ENCODE results near the gene PAQR4. TPM values are rescaled to one million over a fixed set of nuclear protein-coding genes. Genes with fewer than 3 reads are reported as not detected.

The PAQR4 gene
- total and polyA plus RNA-seq, 2 of the 13 experiments (the other 11 are each of a cell fraction or from before 2014, with no cell fraction given) = 15.9 to 24.8 TPM

- peak within 1 kb of the TSS; percentile 86 to 95 (median 88) for H3K4me3 ChIP-seq (replicated peaks in 1 of 3; ENCODE audit: insufficient read depth in 1 of 3, low read depth in 2 of 3, low read length in 3 of 3)
- H3K9me3 ChIP-seq (ENCODE audit: low read length) = no peaks in the 10 kb centered on the region
- no peak for FAIRE-seq
- H3K9ac ChIP-seq (ENCODE audit: insufficient read depth, low read depth, low read length) = peak within 1 kb of the TSS; percentile 94
- POLR2A ChIA-PET = interaction anchor here (0.7 to 3.9 kb wide), 19 partner anchors 8 to 229 kb away, joined by 3 to 48 read pairs (median 6); partner anchors contain the start of genes FLYWCH1, FLYWCH2, HCFC1R1 and KREMEN2
- H2AFZ ChIP-seq (ENCODE audit: low read length) = no peak within 1 kb of the TSS
- DNase-seq (ENCODE audit: low spot score) = peak; percentile 73
- CTCF ChIA-PET (ENCODE audit: low intra/inter-chr PET ratio, low total read pairs) = no interaction called here
- peak within 1 kb of the TSS; percentile 87 for H3K27ac ChIP-seq (ENCODE audit: extremely low read length, insufficient read depth, low read length)
- H4K20me1 ChIP-seq (ENCODE audit: insufficient read depth, low read length) = no peaks in the 10 kb centered on the region
- 16% methylated on average over 8 of the region's 91 CpGs for WGBS (ENCODE audit: low lambda C conversion rate)
- BruUV-seq (replicated peaks) = TSS peak; percentile 88
- peak; percentile 83 for ATAC-seq
- H3K36me3 ChIP-seq (replicated peaks in 1 of 2; ENCODE audit: control insufficient read depth in 1 of 2, insufficient read depth in 2 of 2, low read length in 2 of 2) = peaks cover 2 to 9% of the 10 kb centered on the region in 2 experiments; a peak in 2 of 5 replicates
- H3K79me2 ChIP-seq (ENCODE audit: insufficient read depth, low read length) = peaks cover 8% of the 10 kb centered on the region
- peak within 1 kb of the TSS; percentile 96 for H3K4me2 ChIP-seq (ENCODE audit: low read depth, low read length)
- intact Hi-C loops (cut with micrococcal nuclease; ENCODE audit: unreplicated experiment) (no loop called here), in situ Hi-C loops (cut with HindIII; ENCODE audit: extremely low pct_ligation_motif_present, low pct_unique_long_range_greater_than_20kb) (no loop called here)
- H3K27me3 ChIP-seq (ENCODE audit: control insufficient read depth in 1 of 2, insufficient read depth in 2 of 2, low read length in 2 of 2) = peaks cover 1 to 11% of the 10 kb centered on the region in 2 experiments; a peak in 4 of 5 replicates
- H3K4me1 ChIP-seq (ENCODE audit: insufficient read depth, low read length) = peaks cover 26% of the 10 kb centered on the region
- TF ChIP-seq ELF1 (CRISPR knock-in tag; IDR thresholded peaks at IDR 0.05) (peak; percentile 68), ZMYM2 (CRISPR knock-in tag; IDR thresholded peaks at IDR 0.05) (no peak), MIER3 (CRISPR knock-in tag; IDR thresholded peaks at IDR 0.05; ENCODE audit: borderline replicate concordance) (no peak), ERF (CRISPR knock-in tag; IDR thresholded peaks at IDR 0.05) (no peak; the same call in 1 of the 2 replicates), ADNP (CRISPR knock-in tag; IDR thresholded peaks at IDR 0.05) (no peak), ELF4 (CRISPR knock-in tag; IDR thresholded peaks at IDR 0.05; ENCODE audit: borderline replicate concordance) (peak; percentile 69; the same call in 1 of the 2 replicates), KAT2B (IDR thresholded peaks at IDR 0.05; ENCODE audit: borderline replicate concordance, low read depth, low read length) (no peak), ZNF563 (CRISPR knock-in tag; IDR thresholded peaks at IDR 0.05) (no peak), ZNF891 (CRISPR knock-in tag; IDR thresholded peaks at IDR 0.05) (no peak), SSRP1 (CRISPR knock-in tag; IDR thresholded peaks at IDR 0.05) (no peak), ZNF282 (IDR thresholded peaks at IDR 0.05; ENCODE audit: partially characterized antibody) (no peak), PCBP2 (optimal IDR thresholded peaks at IDR 0.05; ENCODE audit: low read depth, low read length, poor library complexity, severe bottlenecking) (no peak), CREBL2 (CRISPR knock-in tag; IDR thresholded peaks at IDR 0.05; ENCODE audit: borderline replicate concordance) (0 out of 2 replicates have a peak, but pooled peaks have one; percentile 60), FOXP1 (IDR thresholded peaks at IDR 0.05) (no peak), FOXP1 (CRISPR knock-in tag; IDR thresholded peaks at IDR 0.05) (no peak), POLR2AphosphoS2 (IDR thresholded peaks at IDR 0.05; ENCODE audit: low read depth, low read length) (no peak)
- TF ChIP-seq, protein P1, sequence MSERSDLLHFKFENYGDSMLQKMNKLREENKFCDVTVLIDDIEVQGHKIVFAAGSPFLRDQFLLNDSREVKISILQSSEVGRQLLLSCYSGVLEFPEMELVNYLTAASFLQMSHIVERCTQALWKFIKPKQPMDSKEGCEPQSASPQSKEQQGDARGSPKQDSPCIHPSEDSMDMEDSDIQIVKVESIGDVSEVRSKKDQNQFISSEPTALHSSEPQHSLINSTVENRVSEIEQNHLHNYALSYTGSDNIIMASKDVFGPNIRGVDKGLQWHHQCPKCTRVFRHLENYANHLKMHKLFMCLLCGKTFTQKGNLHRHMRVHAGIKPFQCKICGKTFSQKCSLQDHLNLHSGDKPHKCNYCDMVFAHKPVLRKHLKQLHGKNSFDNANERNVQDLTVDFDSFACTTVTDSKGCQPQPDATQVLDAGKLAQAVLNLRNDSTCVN (CRISPR knock-in tag; IDR thresholded peaks at IDR 0.05; ENCODE audit: borderline replicate concordance) = no peak
- TF ChIP-seq, protein P2, sequence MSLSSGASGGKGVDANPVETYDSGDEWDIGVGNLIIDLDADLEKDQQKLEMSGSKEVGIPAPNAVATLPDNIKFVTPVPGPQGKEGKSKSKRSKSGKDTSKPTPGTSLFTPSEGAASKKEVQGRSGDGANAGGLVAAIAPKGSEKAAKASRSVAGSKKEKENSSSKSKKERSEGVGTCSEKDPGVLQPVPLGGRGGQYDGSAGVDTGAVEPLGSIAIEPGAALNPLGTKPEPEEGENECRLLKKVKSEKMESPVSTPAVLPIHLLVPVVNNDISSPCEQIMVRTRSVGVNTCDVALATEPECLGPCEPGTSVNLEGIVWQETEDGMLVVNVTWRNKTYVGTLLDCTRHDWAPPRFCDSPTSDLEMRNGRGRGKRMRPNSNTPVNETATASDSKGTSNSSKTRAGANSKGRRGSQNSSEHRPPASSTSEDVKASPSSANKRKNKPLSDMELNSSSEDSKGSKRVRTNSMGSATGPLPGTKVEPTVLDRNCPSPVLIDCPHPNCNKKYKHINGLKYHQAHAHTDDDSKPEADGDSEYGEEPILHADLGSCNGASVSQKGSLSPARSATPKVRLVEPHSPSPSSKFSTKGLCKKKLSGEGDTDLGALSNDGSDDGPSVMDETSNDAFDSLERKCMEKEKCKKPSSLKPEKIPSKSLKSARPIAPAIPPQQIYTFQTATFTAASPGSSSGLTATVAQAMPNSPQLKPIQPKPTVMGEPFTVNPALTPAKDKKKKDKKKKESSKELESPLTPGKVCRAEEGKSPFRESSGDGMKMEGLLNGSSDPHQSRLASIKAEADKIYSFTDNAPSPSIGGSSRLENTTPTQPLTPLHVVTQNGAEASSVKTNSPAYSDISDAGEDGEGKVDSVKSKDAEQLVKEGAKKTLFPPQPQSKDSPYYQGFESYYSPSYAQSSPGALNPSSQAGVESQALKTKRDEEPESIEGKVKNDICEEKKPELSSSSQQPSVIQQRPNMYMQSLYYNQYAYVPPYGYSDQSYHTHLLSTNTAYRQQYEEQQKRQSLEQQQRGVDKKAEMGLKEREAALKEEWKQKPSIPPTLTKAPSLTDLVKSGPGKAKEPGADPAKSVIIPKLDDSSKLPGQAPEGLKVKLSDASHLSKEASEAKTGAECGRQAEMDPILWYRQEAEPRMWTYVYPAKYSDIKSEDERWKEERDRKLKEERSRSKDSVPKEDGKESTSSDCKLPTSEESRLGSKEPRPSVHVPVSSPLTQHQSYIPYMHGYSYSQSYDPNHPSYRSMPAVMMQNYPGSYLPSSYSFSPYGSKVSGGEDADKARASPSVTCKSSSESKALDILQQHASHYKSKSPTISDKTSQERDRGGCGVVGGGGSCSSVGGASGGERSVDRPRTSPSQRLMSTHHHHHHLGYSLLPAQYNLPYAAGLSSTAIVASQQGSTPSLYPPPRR (CRISPR knock-in tag; IDR thresholded peaks at IDR 0.05; ENCODE audit: borderline replicate concordance) = no peak; the same call in 1 of the 2 replicates
Observed at GRCh38 chr16:2980227-2981176, 11.4 kb downstream of the PAQR4 start, which contains the start of gene PKMYT1. Gene PKMYT1 (minus strand): TSS chr16:2980446. CDS start chr16:2979657, 789 bp downstream.
